HCT116 (cell line): ENCODE data around the gene ATG10. TPM values are rescaled to one million over a fixed set of nuclear protein-coding genes. Genes with fewer than 3 reads are reported as not detected.

Source experiments
- ATAC-seq: fragments of 200-7000 bp; cut with Tn5 transposase; 2 replicates; pipeline ENCODE4 v1.9.1; 2020; ENCODE audit warnings: mild to moderate bottlenecking, moderate library complexity
- BruUV-seq: library from RNA; stranded (reverse); fragments of 400-500 nt; replicated peaks from 2 replicates; lab custom pipeline; 2021; lab: Mats Ljungman, UMichigan
- CTCF ChIA-PET: fragments of 300-600 bp; sonication (Branson Sonifier 250); formaldehyde crosslinking; loops from one replicate; lab custom pipeline; 2021; ENCODE audit warnings: antibody characterized with exemption; lab: Charles Lee
- POLR2A ChIA-PET: fragments of 300-600, 350-600 bp; sonication (Branson Sonifier 250); formaldehyde crosslinking; loops from one replicate; lab custom pipeline; 2021; ENCODE audit warnings: antibody characterized with exemption; lab: Charles Lee
- RAD21 ChIA-PET, 2 experiments: fragments of 300-600 bp; sonication (Branson Sonifier 250); formaldehyde crosslinking; loops; one replicate each; lab custom pipeline; 2023; ENCODE audit warnings: low total read pairs in 2 of 2; ENCODE audit not compliant: uncharacterized antibody in 2 of 2, unreplicated experiment in 2 of 2, low non-redundant PET in 1 of 2; lab: Charles Lee
- DNase-seq: peaks from one replicate; pipeline ENCODE4 v3.0.0-alpha.2; 2010; ENCODE audit warnings: low read depth, low spot score
- H2AFZ ChIP-seq: fragments of 200-600 bp; shearing (Covaris generic), sonication (generic); 2 replicates; pipeline ENCODE4 v1.6.1; 2017; ENCODE audit warnings: low read depth, mixed run types, mixed read lengths, antibody characterized with exemption, low read length; ENCODE audit not compliant: poor library complexity, severe bottlenecking
- H3K27ac ChIP-seq: 2 replicates; pipeline ENCODE4 v1.5.1; 2012; ENCODE audit warnings: low read depth, low read length
- H3K27me3 ChIP-seq: fragments of 200-600 bp; sonication (generic); 2 replicates; pipeline ENCODE4 v1.6.1; 2016; ENCODE audit warnings: mixed run types, low read length, mixed read lengths; ENCODE audit not compliant: insufficient read depth
- H3K36me3 ChIP-seq, 2 experiments: fragments of 200-500 bp in 1 of 2; fragments of 200-600 bp in 1 of 2; sonication (Bioruptor generic) in 1 of 2; sonication (generic) in 1 of 2; 2 replicates each; pipeline versions ENCODE4 v1.5.1 to v1.6.1; 2014 to 2016; ENCODE audit warnings: low read length in 2 of 2, inconsistent platforms in 1 of 2, mixed read lengths in 1 of 2, mixed run types in 1 of 2; ENCODE audit not compliant: insufficient read depth in 2 of 2, control insufficient read depth in 1 of 2
- H3K4me1 ChIP-seq, 2 experiments: fragments of 200-600 bp in 1 of 2; sonication (generic) in 1 of 2; 2 replicates each; pipeline versions ENCODE4 v1.5.1 to v1.6.1; 2012 to 2017; ENCODE audit warnings: low read length in 2 of 2, inconsistent platforms in 1 of 2, mild to moderate bottlenecking in 1 of 2, mixed read lengths in 1 of 2, mixed run types in 1 of 2, moderate library complexity in 1 of 2; ENCODE audit not compliant: insufficient read depth in 2 of 2, control insufficient read depth in 1 of 2
- H3K4me2 ChIP-seq: fragments of 200-600 bp; sonication (generic); 2 replicates; pipeline ENCODE4 v1.6.1; 2017; ENCODE audit warnings: mixed run types, low read length, mixed read lengths
- H3K4me3 ChIP-seq, 2 experiments: fragments of 200-600 bp in 1 of 2; sonication (generic) in 1 of 2; replicated peaks in 1 of 2; 2 replicates each; pipeline ENCODE4 v1.5.1; 2011 to 2016; ENCODE audit warnings: low read length in 2 of 2, control low read depth in 1 of 2, low read depth in 1 of 2, mild to moderate bottlenecking in 1 of 2, mixed read lengths in 1 of 2, mixed run types in 1 of 2
- H3K79me2 ChIP-seq: fragments of 200-600 bp; sonication (generic); 2 replicates; pipeline ENCODE4 v1.6.1; 2017; ENCODE audit warnings: mild to moderate bottlenecking, mixed run types, low read length, moderate library complexity, mixed read lengths; ENCODE audit not compliant: insufficient read depth
- H3K9ac ChIP-seq: fragments of 200-600 bp; sonication (generic); 2 replicates; pipeline ENCODE4 v1.6.1; 2016; ENCODE audit warnings: low read length, mixed read lengths
- H3K9me2 ChIP-seq: fragments of 200-600 bp; sonication (generic), shearing (Covaris generic); 2 replicates; pipeline ENCODE4 v1.6.1; 2017; ENCODE audit warnings: mixed run types, mild to moderate bottlenecking, moderate library complexity; ENCODE audit not compliant: insufficient read depth
- H3K9me3 ChIP-seq, 2 experiments: fragments of 200-500 bp in 1 of 2; fragments of 200-600 bp in 1 of 2; sonication (Bioruptor generic) in 1 of 2; sonication (generic) in 1 of 2; 2 replicates each; pipeline ENCODE4 v1.6.1; 2014 to 2017; ENCODE audit warnings: low read length in 2 of 2, mixed read lengths in 2 of 2, inconsistent platforms in 1 of 2, low read depth in 1 of 2, mild to moderate bottlenecking in 1 of 2, mixed run types in 1 of 2, moderate library complexity in 1 of 2; ENCODE audit not compliant: control insufficient read depth in 1 of 2, insufficient read depth in 1 of 2
- H4K20me1 ChIP-seq: fragments of 200-600 bp; sonication (generic), shearing (Covaris generic); 2 replicates; pipeline ENCODE4 v1.6.1; 2017; ENCODE audit warnings: mixed run types, mild to moderate bottlenecking, moderate library complexity; ENCODE audit not compliant: insufficient read depth
- CBX3 ChIP-seq: IDR thresholded peaks from 2 replicates; pipeline ENCODE4 v1.6.1; 2012; ENCODE audit warnings: low read depth
- CEBPB ChIP-seq: IDR thresholded peaks from 2 replicates; pipeline ENCODE4 v1.6.1; 2012; ENCODE audit warnings: low read depth
- EGR1 ChIP-seq: IDR thresholded peaks from 2 replicates; pipeline ENCODE4 v1.6.1; 2012; ENCODE audit warnings: low read depth
- ELF1 ChIP-seq: IDR thresholded peaks from 2 replicates; pipeline ENCODE4 v1.6.1; 2012; ENCODE audit warnings: low read depth, borderline replicate concordance
- EZH2 ChIP-seq: fragments of 200-600 bp; sonication (generic); IDR thresholded peaks from 2 replicates; pipeline ENCODE4 v1.6.1; 2017; ENCODE audit warnings: antibody characterized with exemption, mixed run types
- EZH2phosphoT487 ChIP-seq: fragments of 200-600 bp; IDR thresholded peaks from 2 replicates; pipeline ENCODE4 v1.6.1; 2018; ENCODE audit warnings: antibody characterized with exemption, borderline replicate concordance
- POLR2A ChIP-seq: IDR thresholded peaks from 2 replicates; pipeline ENCODE4 v1.7.0; 2011; ENCODE audit warnings: borderline replicate concordance; ENCODE audit not compliant: insufficient read depth, insufficient read length; ENCODE audit errors: extremely low read depth
- POLR2AphosphoS5 ChIP-seq: IDR thresholded peaks from 2 replicates; pipeline ENCODE4 v1.6.1; 2011; ENCODE audit warnings: mild to moderate bottlenecking, low read depth, low read length, moderate library complexity
- SIN3A ChIP-seq: IDR thresholded peaks from 2 replicates; pipeline ENCODE4 v1.6.1; 2012; ENCODE audit warnings: low read depth
- SP1 ChIP-seq: IDR thresholded peaks from 2 replicates; pipeline ENCODE4 v1.6.1; 2012; ENCODE audit warnings: low read depth
- SRF ChIP-seq: IDR thresholded peaks from 2 replicates; pipeline ENCODE4 v1.6.1; 2012; ENCODE audit warnings: low read depth
- TCF7L2 ChIP-seq: IDR thresholded peaks from 2 replicates; pipeline ENCODE4 v1.7.0; 2011; ENCODE audit warnings: borderline replicate concordance, inconsistent platforms; ENCODE audit not compliant: insufficient read depth, insufficient read length; ENCODE audit errors: extremely low read depth
- YY1 ChIP-seq: IDR thresholded peaks from 2 replicates; pipeline ENCODE4 v1.6.1; 2011; ENCODE audit warnings: low read length, low read depth, moderate library complexity, mild to moderate bottlenecking; ENCODE audit not compliant: insufficient replicate concordance; ENCODE audit errors: extremely low read depth
- ZBTB33 ChIP-seq: IDR thresholded peaks from 2 replicates; pipeline ENCODE4 v1.6.1; 2011; ENCODE audit warnings: mild to moderate bottlenecking, low read length, moderate library complexity; ENCODE audit not compliant: insufficient replicate concordance; ENCODE audit errors: extremely low read depth
- ZFX ChIP-seq: fragments of 450-650 bp; IDR thresholded peaks from 2 replicates; pipeline ENCODE4 v1.6.1; 2017
- intact Hi-C: fragments of 100-400 bp; cut with micrococcal nuclease; formaldehyde crosslinking; loops from 2 replicates; pipeline ENCODE4 v1.10.0; 2022
- total RNA-seq: library from RNA; stranded (reverse); gene quantifications from one replicate; pipeline ENCODE4 v1.2.1, GENCODE V29; 2021; ENCODE audit not compliant: unreplicated experiment
- TF ChIP-seq, protein P1 (sequence below), 3 experiments: fragments of 200-600 bp in 1 of 3; sonication (generic) in 1 of 3; IDR thresholded peaks in 2 of 3; conservative IDR thresholded peaks in 1 of 3; 2 replicates each; pipeline ENCODE4 v1.5.1; 2012 to 2017; ENCODE audit warnings: low read depth in 2 of 3, low read length in 2 of 3, antibody characterized with exemption in 1 of 3, borderline replicate concordance in 1 of 3, control low read depth in 1 of 3, mild to moderate bottlenecking in 1 of 3, mixed read lengths in 1 of 3, mixed run types in 1 of 3, moderate library complexity in 1 of 3; ENCODE audit not compliant: insufficient read depth in 1 of 3

The ATG10 gene
- total RNA-seq, 1 experiment from 2014 or later, result 9.4 TPM

- Histone ChIP-seq H3K9ac (no peak overlapping the region), H3K4me3 (no peak overlapping the region), H3K9me3 (no peaks in the 10 kb centered on the region), H3K4me1 (no peaks in the 10 kb centered on the region), H4K20me1 (no peaks in the 10 kb centered on the region), H3K27ac (no peak overlapping the region), H3K4me2 (no peak overlapping the region), H2AFZ (no peak overlapping the region), H3K79me2 (no peaks in the 10 kb centered on the region), H3K36me3 (no peaks in the 10 kb centered on the region), H3K27me3 (no peaks in the 10 kb centered on the region), H3K9me2 (no peaks in the 10 kb centered on the region)
- BruUV-seq, result no TSS peak
- TF ChIP-seq EZH2phosphoT487 (no peak), TCF7L2 (no peak), CEBPB (no peak), POLR2AphosphoS5 (no peak), YY1 (no peak), ELF1 (no peak), POLR2A (no peak), ZBTB33 (no peak), SRF (no peak), EZH2 (no peak), CBX3 (no peak), EGR1 (no peak), ZFX (no peak), SP1 (no peak), SIN3A (no peak)
- TF ChIP-seq, protein P1, sequence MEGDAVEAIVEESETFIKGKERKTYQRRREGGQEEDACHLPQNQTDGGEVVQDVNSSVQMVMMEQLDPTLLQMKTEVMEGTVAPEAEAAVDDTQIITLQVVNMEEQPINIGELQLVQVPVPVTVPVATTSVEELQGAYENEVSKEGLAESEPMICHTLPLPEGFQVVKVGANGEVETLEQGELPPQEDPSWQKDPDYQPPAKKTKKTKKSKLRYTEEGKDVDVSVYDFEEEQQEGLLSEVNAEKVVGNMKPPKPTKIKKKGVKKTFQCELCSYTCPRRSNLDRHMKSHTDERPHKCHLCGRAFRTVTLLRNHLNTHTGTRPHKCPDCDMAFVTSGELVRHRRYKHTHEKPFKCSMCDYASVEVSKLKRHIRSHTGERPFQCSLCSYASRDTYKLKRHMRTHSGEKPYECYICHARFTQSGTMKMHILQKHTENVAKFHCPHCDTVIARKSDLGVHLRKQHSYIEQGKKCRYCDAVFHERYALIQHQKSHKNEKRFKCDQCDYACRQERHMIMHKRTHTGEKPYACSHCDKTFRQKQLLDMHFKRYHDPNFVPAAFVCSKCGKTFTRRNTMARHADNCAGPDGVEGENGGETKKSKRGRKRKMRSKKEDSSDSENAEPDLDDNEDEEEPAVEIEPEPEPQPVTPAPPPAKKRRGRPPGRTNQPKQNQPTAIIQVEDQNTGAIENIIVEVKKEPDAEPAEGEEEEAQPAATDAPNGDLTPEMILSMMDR (IDR thresholded peaks at IDR 0.05 in 2 of 3, conservative IDR thresholded peaks at IDR 0.05 in 1 of 3; ENCODE audit: borderline replicate concordance in 1 of 3, insufficient read depth in 1 of 3, low read depth in 2 of 3, low read length in 2 of 3), result no peak
- RAD21 ChIA-PET, result no interaction called here
- intact Hi-C loops, result no loop called here
- POLR2A ChIA-PET, result no interaction called here
- no peak for DNase-seq
- ATAC-seq, result no peak
- CTCF ChIA-PET, result no interaction called here
These were observed 85.2 kb downstream of the ATG10 start for GRCh38 chr5:82057051-82057450.
